CD4-positive, alpha-beta T cell (primary cell): ENCODE results near the gene MS4A6A. TPM values are rescaled to one million over a fixed set of nuclear protein-coding genes. Genes with fewer than 3 reads are reported as not detected.

ENCODE experiments used
- ATAC-seq: fragments of 200-7000 bp; cut with Tn5 transposase; one replicate; pipeline ENCODE4 v1.10.0; 2022; ENCODE audit warnings: mild to moderate bottlenecking; ENCODE audit not compliant: poor library complexity
- CTCF ChIA-PET: fragments of 350-600 bp; sonication (Branson Sonifier 250); formaldehyde crosslinking; loops from one replicate; lab custom pipeline; 2021; ENCODE audit warnings: antibody characterized with exemption, inconsistent platforms; lab: Charles Lee
- POLR2A ChIA-PET: fragments of 350-600 bp; sonication (Branson Sonifier 250); formaldehyde crosslinking; loops from one replicate; lab custom pipeline; 2021; ENCODE audit warnings: antibody characterized with exemption, inconsistent platforms; lab: Charles Lee
- DNase-seq, 14 experiments: peaks; one replicate each; pipeline ENCODE4 v3.0.0-alpha.2; 2013 to 2020; ENCODE audit warnings: mixed read lengths in 2 of 14
- H3K27ac ChIP-seq, 2 donors: one replicate each; pipeline versions ENCODE4 v1.5.1 to v1.7.0; 2013; ENCODE audit warnings: low read length in 2 of 2, low read depth in 1 of 2, mild to moderate bottlenecking in 1 of 2
- H3K27me3 ChIP-seq, 2 experiments: 1 replicate in 1 of 2; 2 replicates in 1 of 2; pipeline versions ENCODE4 v1.6.1 to v1.7.0; 2013; ENCODE audit warnings: low read length in 2 of 2, control low read depth in 1 of 2, mild to moderate bottlenecking in 1 of 2, moderate library complexity in 1 of 2; ENCODE audit not compliant: insufficient read depth in 2 of 2, control insufficient read depth in 1 of 2
- H3K36me3 ChIP-seq: one replicate; pipeline ENCODE4 v1.6.1; 2013; ENCODE audit warnings: low read length, control low read depth; ENCODE audit not compliant: insufficient read depth
- H3K4me1 ChIP-seq: one replicate; pipeline ENCODE4 v1.6.1; 2013; ENCODE audit warnings: low read length, control low read depth; ENCODE audit not compliant: insufficient read depth
- H3K4me3 ChIP-seq: one replicate; pipeline ENCODE4 v1.5.1; 2013; ENCODE audit warnings: mild to moderate bottlenecking, low read length, moderate library complexity
- H3K9me3 ChIP-seq, 2 experiments: 1 replicate in 1 of 2; 2 replicates in 1 of 2; pipeline versions ENCODE4 v1.6.1 to v1.7.0; 2013; ENCODE audit warnings: low read length in 2 of 2, mild to moderate bottlenecking in 2 of 2, control low read depth in 1 of 2, moderate library complexity in 1 of 2; ENCODE audit not compliant: control insufficient read depth in 1 of 2, insufficient read depth in 1 of 2
- H3K27ac Mint-ChIP-seq: one replicate; pipeline ENCODE4 v1.8.0; 2020; ENCODE audit warnings: mixed read lengths
- H3K27me3 Mint-ChIP-seq: one replicate; pipeline ENCODE4 v1.8.0; 2021; ENCODE audit warnings: mixed read lengths
- H3K36me3 Mint-ChIP-seq: one replicate; pipeline ENCODE4 v1.8.0; 2021; ENCODE audit warnings: low read depth, mixed read lengths
- H3K4me1 Mint-ChIP-seq: one replicate; pipeline ENCODE4 v1.8.0; 2021; ENCODE audit warnings: low read depth, mixed read lengths
- H3K4me3 Mint-ChIP-seq: one replicate; pipeline ENCODE4 v1.8.0; 2020; ENCODE audit warnings: mild to moderate bottlenecking, mixed read lengths
- H3K9me3 Mint-ChIP-seq: one replicate; pipeline ENCODE4 v1.8.0; 2020; ENCODE audit warnings: mixed read lengths
- intact Hi-C, 2 experiments: fragments of 100-400 bp; cut with DNase I in 1 of 2; cut with micrococcal nuclease in 1 of 2; formaldehyde crosslinking; loops; one replicate each; pipeline versions ENCODE4 v1.15.1 to v1.9.0; 2023 to 2025; cut with DNase I, micrococcal nuclease
- polyA plus RNA-seq, 2 donors: library from polyadenylated mRNA; unstranded; fragments of 120-200 nt; gene quantifications; one replicate each; pipeline ENCODE4 v1.2.1, GENCODE V29; 2013
- total RNA-seq, 174 experiments: library from RNA in 2 of 174; stranded (reverse) in 2 of 174; gene quantifications; one replicate each; pipeline ENCODE4 v1.2.3 and lab custom pipeline; 2021 to 2026
- TF ChIP-seq, protein P1 (sequence below): fragments of 200-600 bp; IDR thresholded peaks from one replicate; pipeline ENCODE4 v1.8.0; 2022; ENCODE audit warnings: antibody characterized with exemption, mild to moderate bottlenecking

The MS4A6A gene, protein sequence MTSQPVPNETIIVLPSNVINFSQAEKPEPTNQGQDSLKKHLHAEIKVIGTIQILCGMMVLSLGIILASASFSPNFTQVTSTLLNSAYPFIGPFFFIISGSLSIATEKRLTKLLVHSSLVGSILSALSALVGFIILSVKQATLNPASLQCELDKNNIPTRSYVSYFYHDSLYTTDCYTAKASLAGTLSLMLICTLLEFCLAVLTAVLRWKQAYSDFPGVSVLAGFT
- 1 to 10 TPM; 3.3 TPM for total RNA-seq
- 93.2 TPM for polyA plus RNA-seq (2013, experiment 1 of 2)
- 54.8 TPM for polyA plus RNA-seq (2013, experiment 2 of 2)
- total RNA-seq (lab: John Stamatoyannopoulos, UW), result 0 to 13.7 (median 0.66) reads per million in 172 experiments

GRCh38 chr11:60182541-60183330 is at the start of gene MS4A6A:
TSS of gene MS4A6A (minus strand) at chr11:60183083. CDS start at chr11:60181727, 1,356 bp downstream.
- Histone ChIP-seq H3K27me3 (peaks cover 0 to 6% of the 10 kb centered on the region in 2 experiments), H3K4me1 (no peaks in the 10 kb centered on the region), H3K36me3 (no peaks in the 10 kb centered on the region), H3K27ac (no peak within 1 kb of the TSS), H3K9me3 (peaks cover 0 to 5% of the 10 kb centered on the region in 2 experiments), H3K4me3 (peak within 1 kb of the TSS; percentile 41)
- POLR2A ChIA-PET, result interaction anchor here (0.7 kb wide), 1 partner anchor 82 kb away, joined by 3 read pairs; no protein-coding TSS in a partner anchor
- Mint-ChIP-seq H3K27me3 (peaks cover 10% of the 10 kb centered on the region), H3K9me3 (peaks cover 2% of the 10 kb centered on the region), H3K4me1 (peaks cover 5% of the 10 kb centered on the region), H3K27ac (peak within 1 kb of the TSS; percentile 46), H3K4me3 (peak within 1 kb of the TSS; percentile 49), H3K36me3 (no peaks in the 10 kb centered on the region)
- CTCF ChIA-PET, result interaction anchor here (0.8 kb wide), 1 partner anchor 24 kb away, joined by 3 read pairs; no protein-coding TSS in a partner anchor
- no peak for ATAC-seq
- peak in 1 of 14 experiments; percentile 11 for DNase-seq
- intact Hi-C loops, result no loop called here
- TF ChIP-seq, protein P1, sequence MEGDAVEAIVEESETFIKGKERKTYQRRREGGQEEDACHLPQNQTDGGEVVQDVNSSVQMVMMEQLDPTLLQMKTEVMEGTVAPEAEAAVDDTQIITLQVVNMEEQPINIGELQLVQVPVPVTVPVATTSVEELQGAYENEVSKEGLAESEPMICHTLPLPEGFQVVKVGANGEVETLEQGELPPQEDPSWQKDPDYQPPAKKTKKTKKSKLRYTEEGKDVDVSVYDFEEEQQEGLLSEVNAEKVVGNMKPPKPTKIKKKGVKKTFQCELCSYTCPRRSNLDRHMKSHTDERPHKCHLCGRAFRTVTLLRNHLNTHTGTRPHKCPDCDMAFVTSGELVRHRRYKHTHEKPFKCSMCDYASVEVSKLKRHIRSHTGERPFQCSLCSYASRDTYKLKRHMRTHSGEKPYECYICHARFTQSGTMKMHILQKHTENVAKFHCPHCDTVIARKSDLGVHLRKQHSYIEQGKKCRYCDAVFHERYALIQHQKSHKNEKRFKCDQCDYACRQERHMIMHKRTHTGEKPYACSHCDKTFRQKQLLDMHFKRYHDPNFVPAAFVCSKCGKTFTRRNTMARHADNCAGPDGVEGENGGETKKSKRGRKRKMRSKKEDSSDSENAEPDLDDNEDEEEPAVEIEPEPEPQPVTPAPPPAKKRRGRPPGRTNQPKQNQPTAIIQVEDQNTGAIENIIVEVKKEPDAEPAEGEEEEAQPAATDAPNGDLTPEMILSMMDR, result no peak

- no peaks in the 10 kb centered on the region for H3K36me3 ChIP-seq
- H3K27ac ChIP-seq, result no peak overlapping the region
- no peaks in the 10 kb centered on the region for H3K9me3 Mint-ChIP-seq
- CTCF ChIA-PET, result no interaction called here
- H3K4me1 Mint-ChIP-seq, result no peaks in the 10 kb centered on the region
- H3K9me3 ChIP-seq, result no peaks in the 10 kb centered on the region
- no peak overlapping the region for H3K4me3 ChIP-seq
- H3K4me1 ChIP-seq, result no peaks in the 10 kb centered on the region
- no peak overlapping the region for H3K4me3 Mint-ChIP-seq
- H3K27me3 Mint-ChIP-seq, result no peaks in the 10 kb centered on the region
- intact Hi-C loops, result no loop called here
- ATAC-seq (no peak), DNase-seq (no peak)
- H3K27me3 ChIP-seq, result no peaks in the 10 kb centered on the region
- POLR2A ChIA-PET, result no interaction called here
- H3K27ac Mint-ChIP-seq, result no peak overlapping the region
- TF ChIP-seq, protein P1, result no peak
- H3K36me3 Mint-ChIP-seq, result no peaks in the 10 kb centered on the region
These were observed 47.8 kb upstream of the MS4A6A start for GRCh38 chr11:60230681-60231080.

DNA sequence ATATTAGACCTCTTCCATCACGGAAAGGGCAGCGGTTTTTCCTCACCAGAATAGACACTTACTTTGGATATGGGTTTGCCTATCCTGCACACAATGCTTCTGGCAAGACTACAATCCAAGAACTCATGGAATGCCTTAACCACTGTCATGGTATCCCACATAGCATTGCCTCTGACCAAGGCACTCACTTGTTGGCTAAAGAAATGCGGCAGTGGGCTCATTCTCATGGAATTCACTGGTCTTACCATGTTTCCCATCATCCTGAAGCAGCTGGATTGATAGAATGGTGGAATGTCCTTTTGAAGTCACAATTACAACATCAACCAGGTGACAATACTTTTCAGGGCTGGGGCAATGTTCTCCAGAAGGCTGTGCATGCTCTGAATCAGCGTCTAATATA is 39.3 kb upstream of the MS4A6A start:
- ChIA-PET CTCF (no interaction called here), POLR2A (no interaction called here)
- H3K36me3 Mint-ChIP-seq, result no peaks in the 10 kb centered on the region
- TF ChIP-seq, protein P1, result no peak
- no peak overlapping the region for H3K4me3 Mint-ChIP-seq
- no peaks in the 10 kb centered on the region for H3K27me3 Mint-ChIP-seq
- Histone ChIP-seq H3K36me3 (no peaks in the 10 kb centered on the region), H3K27me3 (no peaks in the 10 kb centered on the region), H3K27ac (no peak overlapping the region), H3K4me1 (no peaks in the 10 kb centered on the region), H3K9me3 (no peaks in the 10 kb centered on the region), H3K4me3 (no peak overlapping the region)
- DNase-seq (no peak), ATAC-seq (no peak)
- H3K27ac Mint-ChIP-seq, result no peak overlapping the region
- intact Hi-C loops, result no loop called here
- no peaks in the 10 kb centered on the region for H3K4me1 Mint-ChIP-seq
- no peaks in the 10 kb centered on the region for H3K9me3 Mint-ChIP-seq
